ENCODE results near the gene LAIR1.
A peak's percentile ranks its signal among the peaks of the same experiment; 100 is the strongest.
"Not testable (repeated sequence)": the region's sequence is repeated elsewhere in the genome, so short reads cannot be mapped to it uniquely, and the experiment has no call there.

Gene LAIR1, protein sequence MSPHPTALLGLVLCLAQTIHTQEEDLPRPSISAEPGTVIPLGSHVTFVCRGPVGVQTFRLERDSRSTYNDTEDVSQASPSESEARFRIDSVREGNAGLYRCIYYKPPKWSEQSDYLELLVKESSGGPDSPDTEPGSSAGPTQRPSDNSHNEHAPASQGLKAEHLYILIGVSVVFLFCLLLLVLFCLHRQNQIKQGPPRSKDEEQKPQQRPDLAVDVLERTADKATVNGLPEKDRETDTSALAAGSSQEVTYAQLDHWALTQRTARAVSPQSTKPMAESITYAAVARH

DNA sequence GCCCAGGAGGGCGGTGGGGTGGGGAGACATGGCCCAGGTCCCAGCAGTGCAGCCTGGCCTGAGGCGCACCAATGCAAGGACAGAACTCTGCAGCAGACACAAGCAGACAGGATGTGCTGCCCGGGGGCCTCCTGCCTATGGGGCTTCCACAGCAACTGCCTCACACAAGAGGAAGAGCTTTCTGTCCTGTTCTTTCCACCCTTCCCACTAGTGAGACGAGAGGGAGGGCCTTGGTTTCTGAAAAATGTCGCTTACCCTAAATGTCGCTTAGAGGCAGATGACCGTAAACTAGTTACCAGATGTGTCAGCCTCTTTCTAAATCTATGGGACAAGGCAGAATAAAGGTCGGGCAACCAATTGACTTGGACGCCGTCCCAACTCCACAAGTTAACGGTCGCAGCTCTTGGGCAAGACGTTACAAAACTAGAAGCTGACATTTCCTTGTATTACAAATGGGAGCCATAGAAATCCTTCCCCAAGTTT lies at the start of gene LAIR1:
Gene LAIR1 (minus strand): TSS at position 157 of the 483 bp plus-strand sequence. CDS start 127 bp downstream, at position 30.
- no peak for DNase-seq

DNA sequence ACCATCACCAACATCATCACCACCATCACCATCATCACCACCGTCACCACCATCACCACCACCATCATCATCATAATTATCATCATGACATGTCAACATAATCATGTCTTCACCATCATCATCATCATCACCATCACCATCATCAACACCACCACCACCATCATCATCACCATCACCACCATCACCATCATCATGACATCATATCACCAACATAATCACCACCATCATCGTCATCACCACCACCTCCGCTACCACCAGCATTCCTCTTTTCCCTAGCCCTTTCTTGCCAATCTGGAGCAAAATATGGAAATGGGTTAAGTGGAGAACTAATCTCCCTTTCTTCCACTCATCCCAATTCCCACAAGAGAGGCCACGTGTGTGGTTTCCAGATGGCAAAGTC lies 49.4 kb upstream of the LAIR1 start:
- no peak for DNase-seq

DNA sequence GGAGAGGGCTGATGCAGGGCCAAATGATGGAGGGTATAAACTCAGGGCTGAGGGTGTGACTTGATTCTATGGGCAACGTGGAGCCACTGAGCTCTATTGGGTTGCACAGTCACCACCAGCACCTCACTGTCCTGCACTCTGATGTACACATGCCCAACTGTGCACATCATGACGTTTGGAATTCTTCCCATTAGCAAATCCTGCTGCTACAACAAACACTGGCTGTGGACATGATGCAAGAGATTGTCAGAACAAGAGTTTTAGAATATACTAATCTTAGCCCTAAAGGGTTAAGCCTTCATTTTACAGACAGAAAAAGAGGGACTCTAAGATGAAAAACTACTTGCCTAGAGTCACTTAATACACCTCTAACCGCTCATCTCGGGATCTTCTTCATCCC lies 48.1 kb upstream of the LAIR1 start:
- DNase-seq, result no peak

DNA sequence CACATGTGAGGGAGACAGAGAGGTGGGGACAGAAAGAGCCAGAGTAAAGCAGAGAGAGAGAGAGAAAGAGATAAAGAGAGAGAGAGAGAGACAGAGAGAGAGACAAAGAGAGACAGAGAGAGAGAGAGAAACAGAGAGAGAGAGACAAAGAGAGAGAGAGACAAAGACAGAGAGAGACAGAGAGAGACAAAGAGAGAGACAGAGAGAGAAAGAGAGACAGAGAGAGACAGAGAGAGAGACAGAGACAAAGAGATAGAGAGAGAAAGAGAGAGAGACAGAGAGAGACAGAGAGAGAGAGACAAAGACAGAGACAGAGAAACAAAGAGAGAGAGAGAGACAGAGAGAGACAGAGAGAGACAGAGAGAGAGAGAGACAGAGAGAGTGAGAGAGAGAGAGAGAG lies 46.3 kb upstream of the LAIR1 start:
- DNase-seq, result no peak

DNA sequence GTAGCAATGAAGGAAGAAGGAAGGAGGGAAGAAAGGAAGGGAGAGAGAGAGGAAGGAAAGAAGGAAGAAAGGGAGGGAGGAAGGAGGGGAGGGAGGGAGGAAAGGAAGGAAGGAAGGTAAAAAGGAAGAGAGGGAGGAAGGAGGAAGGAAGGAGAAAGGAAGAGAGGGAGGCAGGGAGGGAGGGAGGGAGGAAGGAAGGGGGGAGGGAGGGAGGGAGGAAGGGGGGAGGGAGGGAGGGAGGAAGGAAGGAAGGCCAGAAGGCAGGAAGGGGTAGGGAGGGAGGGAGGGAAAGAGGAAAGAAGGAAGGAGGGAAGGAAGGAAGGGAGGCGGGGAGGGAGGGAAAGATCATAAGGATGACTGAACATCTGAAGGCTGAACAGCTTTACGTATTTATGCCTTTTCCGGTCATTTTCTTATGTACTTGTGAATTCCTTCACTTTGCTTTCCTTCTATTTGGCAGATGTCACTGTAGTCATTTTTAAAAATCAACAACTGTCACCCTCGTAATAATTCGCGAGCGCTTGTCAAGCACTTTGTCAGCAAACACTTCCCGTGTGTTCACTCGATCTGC lies 43.8 kb upstream of the LAIR1 start:
- no peak for DNase-seq

DNA sequence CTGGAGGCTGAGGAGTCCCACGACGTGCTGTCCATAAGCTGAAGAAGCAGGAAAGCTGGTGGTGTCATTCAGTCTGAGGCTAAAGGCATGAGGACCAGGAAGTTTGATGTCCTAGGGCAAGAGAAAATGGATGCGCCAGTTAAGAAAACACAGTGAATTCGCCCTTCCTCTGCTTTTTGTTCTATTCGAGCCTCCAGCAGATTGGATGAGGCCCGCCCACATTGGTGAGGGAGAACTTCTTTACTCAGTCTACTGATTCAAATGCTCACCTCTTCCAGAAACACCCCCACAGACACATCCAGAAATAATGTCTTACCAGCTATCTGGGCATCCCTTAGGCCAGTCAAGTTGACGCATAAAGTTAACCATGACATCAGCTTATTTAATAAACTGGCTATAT lies 43.0 kb upstream of the LAIR1 start:
- no peak for DNase-seq

DNA sequence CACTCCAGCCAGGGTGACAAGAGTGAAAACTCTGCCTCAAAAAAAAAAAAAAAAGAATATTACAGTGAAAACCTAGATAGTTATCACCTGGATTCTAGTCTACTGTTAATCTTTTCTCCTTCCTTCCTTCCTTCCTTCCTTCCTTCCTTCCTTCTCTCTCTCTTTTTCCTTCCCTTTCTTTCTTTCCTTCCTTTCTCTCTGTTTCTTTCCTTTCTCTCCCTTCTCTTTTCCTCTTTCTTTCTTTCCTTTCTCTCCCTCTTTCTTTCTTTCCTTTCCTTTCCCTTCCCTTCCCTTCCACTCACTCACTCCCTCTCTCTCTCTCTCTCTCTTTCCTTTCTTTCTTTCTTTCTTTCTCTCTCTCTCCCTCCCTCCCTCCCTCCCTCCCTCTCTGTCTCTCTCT lies 40.9 kb upstream of the LAIR1 start:
- no peak for DNase-seq

DNA sequence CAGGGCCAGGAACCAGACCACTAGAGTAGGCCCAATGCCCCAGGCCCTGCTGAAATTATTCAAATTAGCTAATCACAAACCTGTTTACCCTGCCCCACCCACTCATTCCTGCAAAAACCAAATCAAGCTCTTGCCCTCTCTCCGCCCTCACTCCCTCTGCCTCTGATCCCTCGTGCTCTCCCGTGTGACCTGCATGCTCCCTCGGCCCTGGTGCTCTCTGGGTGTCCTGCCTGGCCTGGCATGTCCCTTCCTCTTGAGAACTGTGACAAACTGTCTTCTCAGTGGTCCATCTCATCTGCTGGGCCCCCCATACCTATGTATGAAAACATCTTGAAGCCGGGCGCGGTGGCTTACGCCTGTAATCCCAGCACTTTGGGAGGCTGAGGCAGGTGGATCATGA lies 38.3 kb upstream of the LAIR1 start:
- DNase-seq, result no peak

DNA sequence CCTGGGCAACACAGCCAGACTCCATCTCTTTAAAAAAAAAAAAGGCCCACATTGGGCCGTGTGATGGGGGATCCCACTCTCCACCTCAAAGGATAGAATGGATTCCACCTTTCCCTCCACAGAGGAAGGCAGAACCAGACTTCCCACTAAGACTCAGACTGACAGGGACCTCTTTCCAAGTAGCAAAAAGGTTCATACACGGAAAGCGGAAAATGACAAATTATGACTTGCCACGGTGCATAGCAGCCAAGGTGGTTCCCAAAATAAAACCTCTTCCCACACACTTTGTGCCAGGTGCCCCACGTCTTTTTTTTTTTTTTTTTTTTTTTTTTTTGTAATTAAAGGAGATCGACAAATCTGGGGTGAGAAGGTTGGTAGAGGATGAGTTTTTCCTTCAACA lies 36.2 kb upstream of the LAIR1 start:
- no peak for DNase-seq

DNA sequence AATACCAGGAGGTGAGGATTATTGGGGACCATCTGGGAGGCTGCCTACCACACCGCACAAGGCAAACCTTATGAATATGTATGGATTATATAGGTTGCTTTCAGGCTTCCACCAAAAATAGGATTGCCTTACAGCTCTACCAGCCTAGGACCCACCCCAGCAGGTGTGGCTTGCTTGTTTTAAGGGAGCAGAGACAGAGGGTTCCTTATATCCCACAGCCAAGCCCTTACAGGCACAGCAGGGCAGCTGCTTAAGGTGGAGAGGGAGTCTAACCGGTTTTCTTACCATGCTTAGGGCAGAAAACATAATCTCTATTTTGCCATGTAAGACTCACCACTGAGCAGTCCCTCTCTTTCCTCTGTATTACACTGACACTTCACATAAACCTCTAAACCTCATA lies 34.5 kb upstream of the LAIR1 start:
- no peak for DNase-seq

DNA sequence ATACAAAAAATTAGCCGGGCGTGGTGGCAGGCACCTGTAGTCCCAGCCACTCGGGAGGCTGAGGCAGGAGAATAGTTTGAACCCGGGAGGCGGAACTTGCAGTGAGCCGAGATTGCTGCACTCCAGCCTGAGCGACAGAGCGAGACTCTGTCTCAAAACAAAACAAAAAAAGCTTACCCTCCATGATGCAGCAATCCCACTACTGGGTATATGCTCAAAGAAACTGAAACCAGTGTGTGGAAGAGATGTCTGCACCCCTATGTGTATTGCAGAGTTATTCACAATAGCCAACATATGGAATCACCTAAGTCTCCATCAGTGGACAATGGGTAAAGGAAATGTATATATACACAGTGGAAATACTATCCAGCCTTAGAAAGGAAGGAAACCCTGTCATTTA lies 31.0 kb upstream of the LAIR1 start:
- DNase-seq, result no peak

DNA sequence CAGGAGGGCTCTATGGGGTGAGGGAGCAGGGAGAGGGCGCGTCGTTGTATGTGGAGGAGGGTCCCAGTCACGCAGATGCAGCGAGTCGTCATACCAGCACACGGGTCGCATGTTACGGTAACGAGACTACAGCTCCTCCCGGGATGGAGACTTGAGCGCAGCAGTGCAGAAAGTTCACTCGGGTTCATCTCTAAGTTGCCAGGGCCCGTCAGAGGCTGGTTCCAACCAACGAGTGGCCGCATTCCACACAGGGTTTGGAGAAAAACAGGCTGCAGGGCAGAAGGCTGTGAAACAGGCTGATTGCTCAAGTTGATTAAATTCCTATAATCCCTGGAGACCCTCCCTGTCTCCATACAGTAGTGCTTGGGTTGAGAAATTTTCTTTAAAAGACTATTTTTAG lies 28.6 kb upstream of the LAIR1 start:
- DNase-seq, result no peak

DNA sequence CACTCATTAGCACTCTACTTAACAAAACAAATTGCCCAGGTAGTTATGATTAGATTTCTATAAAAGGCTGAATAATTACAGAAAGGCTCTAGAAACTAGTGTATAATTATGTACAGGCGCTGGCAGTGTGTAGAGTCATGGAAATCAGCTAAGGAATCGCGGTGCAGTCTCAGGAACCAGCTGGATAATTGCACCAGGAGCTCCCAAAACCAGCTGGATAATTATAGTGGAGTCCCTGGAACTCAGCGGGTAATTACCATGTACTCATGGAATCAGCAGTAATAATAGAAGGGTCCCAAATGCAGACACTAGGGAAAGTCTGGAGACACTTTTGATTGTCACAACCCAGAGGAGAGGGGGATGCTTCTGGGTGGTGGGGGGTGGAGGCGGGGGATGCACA lies 27.4 kb upstream of the LAIR1 start:
- DNase-seq, result no peak

DNA sequence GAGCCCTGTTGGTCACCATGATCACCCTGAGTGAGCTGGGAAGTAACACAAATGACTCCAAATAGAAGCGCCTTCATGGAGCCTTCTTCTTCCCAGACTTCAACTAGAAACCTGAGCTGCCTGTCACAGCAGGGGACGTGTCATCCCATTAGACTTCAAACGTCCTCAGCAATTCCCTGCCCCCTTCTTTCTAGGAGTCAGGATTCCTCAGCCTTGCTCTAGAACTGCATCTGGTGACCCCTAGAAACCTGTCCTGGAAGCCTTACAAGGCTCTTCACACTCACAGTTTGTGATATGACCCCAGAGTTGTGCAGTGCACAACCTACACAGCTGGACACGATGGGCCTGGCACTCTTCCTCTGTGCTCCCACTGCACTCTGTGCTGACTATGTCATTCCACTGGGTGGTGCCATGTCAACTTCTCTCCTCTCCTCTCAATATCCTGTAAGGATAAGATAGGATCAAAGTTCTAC lies 26.9 kb upstream of the LAIR1 start:
- DNase-seq, result no peak

DNA sequence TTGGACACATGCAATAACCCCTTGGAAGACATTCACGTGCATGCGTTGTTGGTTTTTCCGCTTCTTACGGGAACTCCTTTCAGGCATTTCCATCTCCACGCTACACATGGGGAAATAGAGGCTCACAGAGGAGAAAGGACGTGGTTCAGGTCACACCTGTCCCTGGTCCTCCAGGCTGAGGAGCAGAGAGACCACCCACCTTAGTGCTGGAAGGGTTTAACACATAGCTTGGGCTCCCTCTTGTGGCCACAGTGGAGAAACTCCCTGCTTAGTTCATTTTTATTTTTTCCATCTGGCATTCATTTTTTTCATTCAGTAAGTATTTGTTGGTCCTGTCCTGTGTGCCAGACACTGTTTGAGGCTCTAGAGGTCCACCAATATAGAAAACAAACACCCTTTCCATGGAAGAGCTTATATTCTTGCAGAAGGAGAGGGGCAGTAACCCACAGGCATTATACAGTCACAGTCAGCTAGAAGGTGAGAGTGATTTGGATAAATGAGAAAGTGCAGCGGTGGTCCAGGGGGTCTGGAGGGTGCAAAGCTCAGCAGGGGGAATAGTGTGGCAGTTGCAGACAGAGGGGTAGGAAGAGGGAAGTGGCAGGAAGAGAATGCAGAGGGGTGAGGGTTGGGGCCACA lies 26.3 kb upstream of the LAIR1 start:
- DNase-seq, result peak; percentile 53

DNA sequence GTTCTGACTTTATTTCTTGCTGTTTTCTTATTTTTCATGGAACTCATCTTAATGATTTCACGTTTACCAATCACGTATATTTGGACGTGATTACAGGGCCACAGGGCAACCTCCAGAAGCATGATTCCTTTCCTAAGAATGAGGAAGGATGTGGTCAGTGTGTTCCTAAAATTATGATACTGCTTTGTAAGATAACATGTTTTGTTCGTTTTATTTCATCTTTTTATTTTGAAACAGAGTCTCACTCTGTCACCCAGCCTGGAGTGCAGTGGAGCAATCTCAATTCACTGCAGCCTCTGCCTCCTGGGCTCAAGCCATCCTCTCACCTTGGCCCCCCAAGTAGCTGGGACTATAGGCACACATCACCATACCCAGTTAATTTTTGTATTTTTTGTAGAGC lies 24.8 kb upstream of the LAIR1 start:
- no peak for DNase-seq

DNA sequence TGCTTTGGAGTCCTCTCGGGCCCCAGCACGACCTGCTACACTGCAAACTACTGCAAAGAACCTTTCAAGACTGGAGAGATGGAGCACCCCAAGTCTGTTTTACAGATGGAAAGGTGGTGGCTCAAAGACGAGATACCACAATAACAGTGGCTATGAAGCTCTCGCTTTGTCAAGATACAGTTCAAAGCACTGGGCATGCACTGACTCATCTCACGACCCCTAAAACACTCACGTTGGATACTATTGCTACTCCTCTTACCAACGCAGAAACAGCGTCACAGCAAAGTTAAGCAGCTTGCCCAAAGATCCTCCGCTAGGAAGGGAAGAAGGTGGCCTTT lies 24.0 kb upstream of the LAIR1 start:
- no peak for DNase-seq

DNA sequence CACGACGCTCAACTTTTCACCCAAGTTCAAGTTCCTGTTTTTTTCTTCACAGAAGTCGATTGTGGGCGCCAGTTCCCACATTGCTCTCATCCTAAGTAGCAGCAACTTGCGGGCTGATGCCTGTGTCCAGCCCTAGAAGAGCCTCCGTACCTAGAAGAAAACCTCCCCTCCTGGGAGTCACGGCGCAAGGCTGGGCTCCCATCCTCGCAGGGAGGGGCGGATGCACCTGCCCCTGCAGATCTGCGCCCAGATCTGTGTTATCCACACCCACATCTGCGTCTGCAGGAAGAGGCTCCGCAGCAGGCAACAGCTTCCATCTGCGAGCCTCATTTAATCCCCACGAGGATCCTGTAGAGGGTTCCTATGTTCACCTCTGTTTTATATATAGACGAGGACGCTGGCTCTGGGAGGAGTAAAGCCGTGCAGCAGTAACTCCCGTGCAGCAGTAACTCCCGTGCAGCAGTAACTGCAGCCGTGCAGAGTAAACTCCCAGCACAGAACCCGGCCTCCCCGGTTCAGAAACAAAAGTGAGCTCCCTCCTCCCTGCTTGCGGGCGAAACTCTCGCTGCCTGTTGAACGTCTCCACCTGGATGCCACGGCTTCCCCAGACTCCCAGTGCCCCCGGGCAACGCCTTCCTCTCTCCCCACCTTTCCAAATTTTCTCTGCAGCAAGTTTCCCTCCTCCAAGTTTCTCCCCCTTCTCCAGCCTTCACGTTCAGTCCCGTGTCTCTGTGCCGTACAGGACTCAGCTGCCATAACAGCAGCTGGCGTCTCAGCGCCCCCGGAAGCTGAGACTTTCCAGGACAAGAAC lies 23.5 kb upstream of the LAIR1 start:
- no peak for DNase-seq

DNA sequence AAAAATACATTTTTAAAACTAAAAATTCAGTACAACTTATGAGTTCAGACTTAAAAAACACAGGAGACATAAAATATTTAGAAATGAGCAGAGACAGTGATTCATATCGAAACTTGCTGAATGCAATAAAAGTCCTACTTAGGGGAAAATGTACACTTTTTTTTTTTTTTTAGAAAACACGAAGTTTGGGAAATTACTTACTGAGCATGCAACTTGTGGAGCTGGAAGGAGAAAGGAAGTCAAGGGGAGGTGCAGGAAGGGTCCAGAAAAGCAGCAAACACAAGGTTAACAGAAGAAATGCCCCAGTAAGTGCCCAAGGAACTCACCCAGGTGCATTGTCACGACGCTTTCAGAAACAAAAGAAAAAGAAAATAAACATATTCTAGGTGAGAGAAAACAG lies 18.6 kb upstream of the LAIR1 start:
- DNase-seq, result no peak

DNA sequence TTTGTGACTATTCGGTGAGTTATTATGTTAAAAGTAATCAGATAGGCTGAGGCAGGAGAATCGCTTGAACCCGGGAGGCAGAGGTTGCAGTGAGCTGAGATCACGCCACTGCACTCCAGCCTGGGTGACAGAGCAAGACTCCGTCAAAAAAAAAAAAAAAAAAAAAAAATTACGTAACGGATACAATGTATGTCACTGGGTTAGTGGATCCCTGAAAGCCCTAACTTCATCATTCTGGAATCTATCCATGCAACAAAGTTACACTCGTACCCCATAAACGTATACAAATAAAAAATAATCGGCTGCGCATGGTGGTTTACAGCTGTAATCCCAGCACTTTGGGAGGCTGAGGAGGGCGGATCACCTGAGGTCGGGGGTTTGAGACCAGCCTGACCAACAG lies 17.3 kb upstream of the LAIR1 start:
- not testable (repeated sequence) for DNase-seq

DNA sequence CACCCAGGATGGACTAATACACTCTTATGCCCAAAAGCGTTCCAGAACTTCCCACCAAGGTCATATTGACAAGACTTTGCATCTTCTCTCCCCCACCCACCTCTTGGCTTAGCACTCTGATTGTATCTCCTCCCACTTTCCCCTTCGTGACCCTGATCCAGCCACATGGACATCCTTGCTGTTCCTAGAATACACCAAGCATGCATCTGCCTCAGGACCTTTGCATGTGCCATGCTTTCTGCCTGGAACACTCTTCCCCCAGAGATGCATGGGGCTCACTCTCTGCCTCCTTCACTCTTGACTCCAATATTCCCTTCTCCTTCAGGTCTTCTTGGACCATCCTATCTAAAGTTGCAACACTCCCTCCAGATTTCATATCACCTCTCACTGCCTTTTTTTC lies 16.2 kb upstream of the LAIR1 start:
- DNase-seq, result no peak

DNA sequence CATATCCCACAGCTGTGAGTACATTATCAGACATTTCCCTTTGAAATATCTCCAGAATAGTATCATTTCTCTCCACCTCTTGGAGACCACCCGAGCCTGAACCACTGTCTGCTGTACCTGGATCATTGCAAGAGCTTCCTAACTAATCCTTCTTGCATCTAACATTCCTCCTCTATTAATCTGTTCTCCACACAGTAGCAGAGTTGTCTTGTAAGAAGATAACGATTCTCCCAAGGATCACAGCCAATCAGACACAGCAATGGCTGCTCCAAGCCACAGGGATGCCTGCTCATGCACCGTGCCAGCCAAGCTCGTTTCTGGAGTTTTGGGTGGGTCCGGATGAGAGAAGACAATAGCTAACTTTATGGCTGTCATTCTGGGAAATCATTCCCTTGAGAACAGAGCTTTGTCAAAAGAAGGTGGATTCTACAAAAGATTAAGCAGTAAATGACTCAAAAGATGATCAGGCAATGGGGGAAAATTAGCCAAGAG lies 14.5 kb upstream of the LAIR1 start:
- DNase-seq, result no peak

DNA sequence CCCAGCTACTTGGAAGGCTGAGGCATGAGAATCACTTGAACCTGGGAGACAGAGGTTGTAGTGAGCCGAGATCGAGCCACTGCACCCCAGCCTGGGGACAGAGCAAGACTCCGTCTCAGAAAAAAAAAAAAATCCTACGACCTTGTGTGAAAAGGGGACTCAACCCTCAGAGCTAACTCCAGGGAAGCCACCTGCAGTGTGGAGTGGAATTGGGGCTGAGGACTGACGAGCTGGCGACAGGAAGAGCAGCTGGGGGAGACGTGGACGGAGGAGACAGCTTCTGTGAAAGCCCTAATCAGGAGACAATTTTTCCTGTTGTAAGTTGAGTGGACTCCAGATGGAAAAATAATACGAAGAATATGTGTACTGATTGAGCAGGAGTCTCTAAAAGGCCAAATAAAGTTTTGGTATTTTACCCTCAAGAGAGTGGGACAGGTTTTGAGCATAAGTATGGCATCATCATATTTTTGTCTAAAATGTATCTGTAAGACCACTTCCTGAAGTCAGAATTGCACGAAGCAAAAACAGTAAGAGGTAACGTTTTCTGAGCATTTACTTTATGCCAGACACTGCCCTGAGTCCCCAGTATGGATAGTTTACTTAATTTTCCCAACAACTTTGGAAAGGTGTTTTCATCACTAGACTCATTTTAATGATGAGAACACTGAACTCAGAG lies 12.0 kb upstream of the LAIR1 start:
- DNase-seq, result no peak
